HUDEP-2 (cell line): ENCODE data around the gene MRPL55.

Experiments used
- DNase-seq, 76 experiments: peaks; one replicate each; lab custom pipeline; 2025; ENCODE audit not compliant: unreplicated experiment in 76 of 76; lab: John Stamatoyannopoulos, UW

The MRPL55 gene

GRCh38 chr1:228109073-228109961 lies at the start of gene MRPL55:
TSS of gene MRPL55 (minus strand) at chr1:228109299. CDS start at chr1:228108260, 1,039 bp downstream.
- peak; percentile 42 to 98 (median 93) for DNase-seq

- no peak for DNase-seq
Measured at GRCh38 chr1:228158151-228159007, 49.3 kb upstream of the MRPL55 start.

- no peak for DNase-seq
Measured at GRCh38 chr1:228157729-228158126, 48.6 kb upstream of the MRPL55 start.

- no peak for DNase-seq
Measured at GRCh38 chr1:228156941-228157728, 48.0 kb upstream of the MRPL55 start.

- DNase-seq: no peak
Measured at GRCh38 chr1:228156515-228156881, 47.4 kb upstream of the MRPL55 start.

GRCh38 chr1:228155596-228156514 lies 46.8 kb upstream of the MRPL55 start:
- no peak for DNase-seq

GRCh38 chr1:228154670-228155571 lies 45.8 kb upstream of the MRPL55 start:
- peak in 3 of 76 experiments; percentile 11 to 17 (median 16) for DNase-seq

GRCh38 chr1:228154021-228154669 lies 45.0 kb upstream of the MRPL55 start:
- no peak for DNase-seq

- no peak for DNase-seq
Measured at GRCh38 chr1:228152918-228153258, 43.8 kb upstream of the MRPL55 start.

- DNase-seq: no peak
Measured at GRCh38 chr1:228152097-228152917, 43.2 kb upstream of the MRPL55 start.

GRCh38 chr1:228151180-228151925 lies 42.3 kb upstream of the MRPL55 start:
- peak in 1 of 76 experiments; percentile 10 for DNase-seq

- DNase-seq: peak in 22 of 76 experiments; percentile 4 to 58 (median 30)
Measured at GRCh38 chr1:228150461-228151179, 41.5 kb upstream of the MRPL55 start.

GRCh38 chr1:228150120-228150460 lies 41.0 kb upstream of the MRPL55 start:
- DNase-seq: no peak

GRCh38 chr1:228149406-228150119 lies 40.5 kb upstream of the MRPL55 start, which contains the start of gene GJC2:
TSS of gene GJC2 (plus strand) at chr1:228149930. CDS start at chr1:228157759, 7,829 bp downstream.
- DNase-seq: peak in 19 of 76 experiments; percentile 3 to 52 (median 22)

- no peak for DNase-seq
Measured at GRCh38 chr1:228148935-228149405, 39.9 kb upstream of the MRPL55 start.
